Dendritic cell treated with granulocyte-macrophage colony-stimulating factor and Interleukin-4, amounts not matched to agents 40 ng/mL and 50 ng/mL, for 4 days (primary cell): ENCODE measurements around the gene HPSE.
A peak's percentile ranks its signal among the peaks of the same experiment; 100 is the strongest.

ENCODE experiments used
- H3K27ac Mint-ChIP-seq: one replicate; pipeline ENCODE4 v1.8.0; 2022; ENCODE audit warnings: mild to moderate bottlenecking, mixed read lengths
- H3K27me3 Mint-ChIP-seq: one replicate; pipeline ENCODE4 v1.8.0; 2022; ENCODE audit warnings: mild to moderate bottlenecking, mixed read lengths
- H3K36me3 Mint-ChIP-seq: one replicate; pipeline ENCODE4 v1.8.0; 2022; ENCODE audit warnings: low read depth, mixed read lengths
- H3K4me1 Mint-ChIP-seq: one replicate; pipeline ENCODE4 v1.8.0; 2022; ENCODE audit warnings: low read depth, mixed read lengths
- H3K4me3 Mint-ChIP-seq: one replicate; pipeline ENCODE4 v1.8.0; 2022; ENCODE audit warnings: mild to moderate bottlenecking, moderate library complexity, mixed read lengths
- H3K9me3 Mint-ChIP-seq: one replicate; pipeline ENCODE4 v1.8.0; 2022; ENCODE audit warnings: mixed read lengths
- intact Hi-C: fragments of 100-400 bp; cut with micrococcal nuclease; formaldehyde crosslinking; loops from one replicate; pipeline ENCODE4 v1.15.0; 2022

HPSE gene

DNA sequence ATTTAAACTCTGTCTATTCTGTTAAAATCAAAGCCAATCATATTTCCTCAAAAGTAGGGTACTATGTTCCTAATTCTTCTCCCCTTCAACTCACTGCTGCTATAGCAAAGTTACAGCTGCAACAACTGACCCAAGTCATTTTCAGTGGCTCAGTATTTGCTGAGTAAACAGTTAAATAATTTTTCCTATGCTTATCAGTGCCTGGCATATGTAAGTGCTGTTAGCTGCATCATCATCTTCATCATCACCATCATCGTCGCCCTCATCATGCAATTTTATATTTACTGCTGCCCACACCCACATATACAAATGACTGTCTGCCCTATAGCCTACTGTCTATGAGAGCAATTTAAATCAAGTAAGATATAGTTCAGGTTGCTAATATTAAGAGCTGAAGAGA, 72.0 kb downstream of the HPSE start:
- Mint-ChIP-seq H3K27ac (no peak overlapping the region), H3K27me3 (no peaks in the 10 kb centered on the region), H3K36me3 (peaks cover 43% of the 10 kb centered on the region), H3K4me3 (no peak overlapping the region), H3K4me1 (peaks cover 7% of the 10 kb centered on the region), H3K9me3 (no peaks in the 10 kb centered on the region)
- intact Hi-C loops: loop anchor here (5.0 kb wide), 1 partner anchor 205 kb away; no protein-coding TSS in a partner anchor

GRCh38 chr4:83261307-83261706, 73.3 kb downstream of the HPSE start:
- intact Hi-C loops: loop anchor here (5.0 kb wide), 1 partner anchor 204 kb away; no protein-coding TSS in a partner anchor

DNA sequence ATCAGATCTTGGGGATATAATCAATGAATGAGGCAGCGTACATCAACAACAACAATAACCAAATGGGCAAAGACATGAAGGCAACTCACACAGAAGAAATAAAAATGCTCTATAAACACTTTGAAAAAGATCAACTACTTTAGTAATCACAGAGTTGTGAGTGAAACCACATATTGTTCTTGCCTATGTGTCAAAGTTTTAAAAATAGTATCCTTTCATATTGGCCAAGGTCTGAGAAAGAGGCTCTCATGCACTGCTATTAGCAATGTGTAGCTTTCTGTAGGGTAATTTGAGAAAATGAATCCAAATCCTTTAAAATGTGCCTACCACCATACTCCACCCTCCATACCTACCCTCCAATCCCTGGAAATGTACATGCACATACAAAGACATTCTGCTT, 75.1 kb downstream of the HPSE start:
- Mint-ChIP-seq H3K27me3 (no peaks in the 10 kb centered on the region), H3K4me3 (no peak overlapping the region), H3K27ac (no peak overlapping the region), H3K4me1 (peaks cover 8% of the 10 kb centered on the region), H3K9me3 (no peaks in the 10 kb centered on the region), H3K36me3 (peaks cover 25% of the 10 kb centered on the region)
- intact Hi-C loops: no loop called here

More at GRCh38 chr4:83261307-83261706, 73.3 kb downstream of the HPSE start:
- no peaks in the 10 kb centered on the region for H3K27me3 Mint-ChIP-seq
- H3K4me1 Mint-ChIP-seq: peaks cover 8% of the 10 kb centered on the region
- H3K36me3 Mint-ChIP-seq: peaks cover 41% of the 10 kb centered on the region
- no peaks in the 10 kb centered on the region for H3K9me3 Mint-ChIP-seq
- no peak overlapping the region for H3K4me3 Mint-ChIP-seq
- H3K27ac Mint-ChIP-seq: no peak overlapping the region

- Mint-ChIP-seq H3K27me3 (no peaks in the 10 kb centered on the region), H3K4me3 (no peak overlapping the region), H3K27ac (peak overlapping the region; percentile 11), H3K36me3 (peaks cover 24% of the 10 kb centered on the region), H3K4me1 (peaks cover 8% of the 10 kb centered on the region), H3K9me3 (no peaks in the 10 kb centered on the region)
- intact Hi-C loops: no loop called here
Observed at GRCh38 chr4:83258461-83258860, 76.2 kb downstream of the HPSE start.

- Mint-ChIP-seq H3K4me3 (no peak overlapping the region), H3K9me3 (no peaks in the 10 kb centered on the region), H3K4me1 (peaks cover 9% of the 10 kb centered on the region), H3K36me3 (peaks cover 18% of the 10 kb centered on the region), H3K27ac (peak overlapping the region; percentile 11), H3K27me3 (no peaks in the 10 kb centered on the region)
- intact Hi-C loops: no loop called here
Observed at GRCh38 chr4:83257811-83258210, 76.8 kb downstream of the HPSE start.

DNA sequence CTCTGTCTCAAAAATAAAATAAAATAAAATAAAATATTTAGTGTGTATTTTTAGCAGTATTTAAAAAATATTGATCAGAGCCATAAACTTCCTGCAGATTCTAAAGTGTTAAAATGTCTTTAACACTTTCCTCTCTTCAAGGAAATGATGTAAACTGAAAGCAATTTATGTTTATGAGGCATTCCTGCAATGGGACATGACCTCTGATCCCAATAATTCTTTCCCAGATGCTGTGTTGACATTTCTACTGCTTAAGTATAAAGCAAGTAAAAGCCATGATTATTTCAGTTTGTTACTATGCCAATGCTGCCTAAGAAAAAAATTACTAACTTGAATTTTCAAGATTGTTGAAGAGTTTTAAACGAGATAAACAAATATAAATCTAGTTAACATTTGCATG, 79.1 kb downstream of the HPSE start:
- peaks cover 27% of the 10 kb centered on the region for H3K4me1 Mint-ChIP-seq
- intact Hi-C loops: no loop called here

DNA sequence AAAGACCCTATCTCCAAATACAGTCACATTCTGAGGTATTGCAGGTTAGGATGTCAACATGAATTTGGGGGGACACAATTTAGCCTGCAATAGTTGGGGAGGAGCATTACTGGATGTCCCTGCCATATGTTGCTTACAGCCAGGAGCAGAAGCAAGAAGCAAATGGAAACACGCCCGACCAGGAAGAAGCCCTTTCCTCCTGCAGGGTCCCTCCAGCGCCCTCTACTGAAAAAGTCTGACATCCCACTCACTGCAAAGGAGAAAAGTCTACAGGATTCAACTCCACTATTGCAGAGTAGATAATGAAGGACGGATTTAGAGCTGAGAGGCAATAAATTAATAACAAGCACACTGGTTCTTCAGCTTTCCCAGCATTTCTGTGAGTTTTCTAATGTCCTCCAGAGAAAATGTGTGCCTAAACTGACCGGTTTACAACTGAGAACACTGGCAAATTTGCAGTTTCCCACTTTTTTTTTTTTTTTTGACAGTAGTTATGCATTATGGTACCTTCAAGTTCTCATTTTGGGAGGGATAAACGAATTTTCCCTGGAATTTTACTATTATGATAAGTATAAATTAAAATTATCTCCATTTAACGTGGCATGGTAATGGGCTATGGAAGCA, 81.8 kb downstream of the HPSE start:
- no peak overlapping the region for H3K27ac Mint-ChIP-seq
- H3K36me3 Mint-ChIP-seq: no peaks in the 10 kb centered on the region
- H3K4me1 Mint-ChIP-seq: peaks cover 26% of the 10 kb centered on the region
- H3K9me3 Mint-ChIP-seq: no peaks in the 10 kb centered on the region
- intact Hi-C loops: loop anchor here (2.0 to 5.0 kb wide), 2 partner anchors 36 to 178 kb away; no protein-coding TSS in a partner anchor
- no peak overlapping the region for H3K4me3 Mint-ChIP-seq
- no peaks in the 10 kb centered on the region for H3K27me3 Mint-ChIP-seq

More for the DNA sequence above, 79.1 kb downstream of the HPSE start:
- no peaks in the 10 kb centered on the region for H3K27me3 Mint-ChIP-seq
- H3K27ac Mint-ChIP-seq: no peak overlapping the region
- no peaks in the 10 kb centered on the region for H3K36me3 Mint-ChIP-seq
- no peak overlapping the region for H3K4me3 Mint-ChIP-seq
- no peaks in the 10 kb centered on the region for H3K9me3 Mint-ChIP-seq

- no peaks in the 10 kb centered on the region for H3K36me3 Mint-ChIP-seq
- H3K27ac Mint-ChIP-seq: no peak overlapping the region
- H3K4me1 Mint-ChIP-seq: peaks cover 31% of the 10 kb centered on the region
- H3K27me3 Mint-ChIP-seq: no peaks in the 10 kb centered on the region
- no peak overlapping the region for H3K4me3 Mint-ChIP-seq
- no peaks in the 10 kb centered on the region for H3K9me3 Mint-ChIP-seq
- intact Hi-C loops: loop anchor here (5.0 kb wide), 1 partner anchor 34 kb away; no protein-coding TSS in a partner anchor
Observed at GRCh38 chr4:83251447-83251830, 83.2 kb downstream of the HPSE start.

- no peak overlapping the region for H3K27ac Mint-ChIP-seq
- no peaks in the 10 kb centered on the region for H3K9me3 Mint-ChIP-seq
- no peaks in the 10 kb centered on the region for H3K27me3 Mint-ChIP-seq
- intact Hi-C loops: loop anchor here (5.0 kb wide), 1 partner anchor 34 kb away; no protein-coding TSS in a partner anchor
- H3K4me3 Mint-ChIP-seq: no peak overlapping the region
- H3K36me3 Mint-ChIP-seq: no peaks in the 10 kb centered on the region
- peaks cover 31% of the 10 kb centered on the region for H3K4me1 Mint-ChIP-seq
Observed at GRCh38 chr4:83250687-83251446, 83.8 kb downstream of the HPSE start.

DNA sequence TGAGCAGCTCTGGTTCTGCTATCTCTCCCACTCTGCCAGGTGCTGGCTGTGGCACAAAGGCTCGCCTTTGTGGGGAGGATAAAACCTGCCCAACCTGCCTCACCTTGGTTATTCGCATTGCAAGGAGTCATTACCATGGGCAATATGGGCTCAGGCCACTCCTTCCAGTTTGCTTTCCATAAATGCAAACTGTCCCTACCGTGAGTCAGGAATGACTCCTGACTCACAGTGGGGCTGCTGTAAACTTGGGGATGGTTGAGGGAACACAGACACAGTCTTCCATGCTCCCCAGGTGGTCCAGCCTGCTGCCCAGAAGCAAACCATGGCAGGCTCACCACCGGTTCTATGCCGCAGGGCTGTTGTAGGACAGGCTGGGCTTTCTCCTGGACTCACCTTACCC, 86.2 kb downstream of the HPSE start:
- Mint-ChIP-seq H3K4me3 (no peak overlapping the region), H3K36me3 (no peaks in the 10 kb centered on the region), H3K27me3 (no peaks in the 10 kb centered on the region), H3K27ac (no peak overlapping the region), H3K4me1 (peaks cover 49% of the 10 kb centered on the region), H3K9me3 (no peaks in the 10 kb centered on the region)
- intact Hi-C loops: no loop called here

DNA sequence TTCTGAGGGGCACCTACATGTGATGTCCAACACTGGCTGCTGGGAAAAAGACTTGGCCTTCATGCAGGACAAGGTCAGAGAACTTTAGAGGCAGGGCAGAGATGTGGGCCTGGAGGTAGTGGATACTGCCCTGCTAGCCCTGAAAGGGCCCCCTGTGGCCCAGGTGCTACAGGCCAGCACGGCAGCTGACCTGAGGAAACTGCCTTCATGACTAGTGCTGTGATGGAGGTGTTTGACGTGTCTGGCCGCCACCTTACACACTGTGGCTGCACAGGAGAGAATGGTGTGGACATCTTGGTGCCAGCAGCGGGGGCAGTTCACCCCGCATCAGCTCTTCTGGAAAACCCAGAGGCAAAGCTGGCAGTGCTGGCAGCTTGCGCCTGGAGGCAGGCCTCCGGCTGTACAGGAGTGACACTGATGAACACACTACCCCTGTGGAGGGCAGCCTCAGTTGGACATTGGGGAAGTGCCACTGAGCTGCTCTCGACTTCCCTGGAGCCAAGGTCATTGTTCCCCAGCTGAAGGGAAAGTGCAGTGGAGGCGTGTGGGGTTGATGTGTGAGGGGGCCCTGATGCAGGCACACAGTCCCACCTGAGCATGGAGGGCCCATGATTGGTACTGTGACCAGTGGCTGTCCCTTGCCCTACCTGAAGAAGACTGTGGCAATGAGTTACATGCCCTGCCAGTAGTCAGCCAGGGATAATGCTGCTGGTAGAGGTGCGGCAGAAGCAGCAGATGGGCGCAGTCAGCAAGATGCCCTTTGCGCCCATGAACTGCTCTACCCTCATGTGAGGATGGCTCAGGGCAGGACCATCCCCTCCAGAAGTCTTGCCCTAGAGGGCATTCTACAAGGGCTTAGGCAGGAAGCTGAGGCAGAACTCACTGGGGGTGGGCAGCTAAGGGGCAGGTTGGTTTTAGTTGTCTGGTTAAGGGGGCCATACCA, 87.0 kb downstream of the HPSE start:
- Mint-ChIP-seq H3K4me1 (peaks cover 52% of the 10 kb centered on the region), H3K9me3 (no peaks in the 10 kb centered on the region), H3K4me3 (no peak overlapping the region), H3K36me3 (no peaks in the 10 kb centered on the region), H3K27me3 (no peaks in the 10 kb centered on the region), H3K27ac (peak overlapping the region; percentile 34)
- intact Hi-C loops: no loop called here
